Hematopoietic multipotent progenitor cell treated with erythropoietin and hydrocortisone succinate and interleukin-3 and kit ligand, for 8 days (in vitro differentiated cells): Measurements from ENCODE around the gene RASIP1.
"Not testable (repeated sequence)": the region's sequence is repeated elsewhere in the genome, so short reads cannot be mapped to it uniquely, and the experiment has no call there.

Source experiments
- DNase-seq: peaks from one replicate; pipeline ENCODE4 v3.0.0-alpha.2; 2015

Gene RASIP1

GRCh38 chr19:48731452-48731851, 9.0 kb downstream of the RASIP1 start:
- no peak for DNase-seq

GRCh38 chr19:48728911-48729664, 11.3 kb downstream of the RASIP1 start:
- DNase-seq: no peak

DNA sequence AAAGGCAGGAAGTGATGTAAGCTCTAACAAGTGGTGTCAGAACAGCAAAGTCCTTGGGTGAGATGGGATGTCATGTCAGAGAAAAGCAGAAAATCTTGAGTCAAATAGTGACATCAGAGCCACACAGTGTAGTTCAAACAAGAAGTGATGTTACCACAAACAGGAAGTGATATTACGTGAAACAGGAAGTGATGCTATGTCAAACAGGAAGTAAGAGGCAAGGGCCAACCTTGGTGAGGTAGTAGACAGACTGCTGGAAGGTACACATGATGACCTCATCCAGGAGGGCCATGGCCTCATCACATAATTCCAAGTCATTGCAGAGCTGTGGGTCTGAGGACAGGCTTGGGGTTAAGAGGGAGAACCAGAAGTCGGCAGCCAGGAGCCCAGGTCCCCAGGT, 13.9 kb downstream of the RASIP1 start:
- DNase-seq: peak; percentile 38

DNA sequence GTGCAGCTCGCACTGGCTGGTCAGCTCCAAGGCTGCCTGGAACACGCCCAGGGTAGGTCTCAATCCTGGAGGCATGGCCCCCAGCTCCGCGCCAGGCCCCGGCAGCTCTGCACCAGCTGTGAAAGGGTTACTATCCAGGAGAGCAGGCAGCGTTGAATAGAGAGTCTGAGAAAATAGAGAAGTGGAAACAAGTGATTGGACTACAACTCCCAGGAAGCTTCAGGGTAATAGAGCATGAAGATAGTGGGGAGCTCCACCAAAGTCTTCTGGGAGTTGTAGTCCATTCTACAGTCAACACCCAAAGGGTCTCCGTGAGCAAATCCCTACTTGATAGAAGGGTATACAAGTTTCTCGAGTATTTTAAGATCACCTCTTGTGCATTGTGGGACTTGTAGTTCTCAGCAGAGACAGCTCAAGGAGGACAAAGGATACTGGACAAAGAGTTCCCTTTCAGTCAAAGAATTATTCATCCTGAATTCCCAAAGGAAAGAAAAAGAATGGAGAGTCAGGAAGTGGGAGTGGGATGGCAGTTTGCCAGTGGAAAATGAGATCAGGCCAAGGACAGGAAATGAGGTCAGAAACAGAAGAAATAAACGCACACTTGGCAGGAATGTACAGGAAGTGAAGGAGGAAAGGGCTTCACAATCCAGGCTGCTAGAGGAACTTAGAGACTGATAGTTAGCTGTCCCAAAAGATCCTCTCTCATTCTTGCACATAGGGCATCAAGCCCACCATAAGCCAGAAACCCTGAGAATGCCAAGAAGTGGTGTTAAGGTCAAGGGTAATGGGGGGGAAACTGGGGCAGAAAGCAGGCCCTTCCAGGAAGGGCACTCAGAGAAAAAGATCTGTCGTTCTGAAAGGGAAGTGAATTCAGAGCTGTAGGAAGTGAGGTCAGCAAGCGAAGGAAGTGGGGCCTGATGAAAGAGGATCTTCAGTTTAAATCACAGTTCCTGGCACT, 15.3 kb downstream of the RASIP1 start:
- peak; percentile 81 for DNase-seq

- DNase-seq: no peak
Observed at GRCh38 chr19:48722196-48722708, 18.2 kb downstream of the RASIP1 start.

DNA sequence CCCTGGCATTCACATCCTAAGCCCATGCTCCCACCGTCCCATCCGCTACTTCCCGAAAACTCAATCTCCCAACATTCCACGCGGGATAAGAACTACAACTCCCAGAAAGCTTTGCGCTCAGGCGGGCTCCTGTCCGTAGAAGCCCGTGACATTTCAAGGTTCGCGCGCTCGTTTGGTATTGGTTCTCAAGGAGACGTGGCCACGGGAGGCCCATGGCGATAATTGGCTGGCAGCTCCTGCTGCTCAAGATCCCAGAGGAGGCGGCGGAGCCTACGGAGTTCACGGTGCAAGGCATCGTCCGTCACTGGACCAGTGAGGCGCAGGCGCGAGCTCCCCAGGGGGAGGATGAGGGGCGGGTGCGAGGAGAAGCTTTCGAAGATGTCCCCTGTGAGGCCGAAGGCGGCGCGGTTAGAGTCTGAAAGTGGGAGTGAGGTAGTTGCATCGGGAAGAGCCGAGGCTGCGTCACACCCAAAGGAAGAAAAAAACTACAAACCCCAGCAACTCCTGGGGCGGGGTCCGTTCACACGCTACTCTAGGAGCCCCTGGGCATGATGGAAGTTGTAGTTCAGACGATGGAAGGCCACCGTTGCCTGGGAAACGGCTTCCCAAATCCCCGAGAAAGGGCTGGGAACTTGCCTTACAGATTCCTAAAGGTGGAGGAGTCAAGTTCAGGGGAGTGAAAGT, 19.7 kb downstream of the RASIP1 start:
- DNase-seq: peak; percentile 98

GRCh38 chr19:48720251-48720612, 20.2 kb downstream of the RASIP1 start:
- no peak for DNase-seq

GRCh38 chr19:48719263-48720171, 20.9 kb downstream of the RASIP1 start, which contains the start of gene MAMSTR:
MAMSTR (minus strand) TSS chr19:48719725; CDS start chr19:48719031, 694 bp downstream.
- DNase-seq: no peak

GRCh38 chr19:48718711-48719231, 21.6 kb downstream of the RASIP1 start:
- no peak for DNase-seq

DNA sequence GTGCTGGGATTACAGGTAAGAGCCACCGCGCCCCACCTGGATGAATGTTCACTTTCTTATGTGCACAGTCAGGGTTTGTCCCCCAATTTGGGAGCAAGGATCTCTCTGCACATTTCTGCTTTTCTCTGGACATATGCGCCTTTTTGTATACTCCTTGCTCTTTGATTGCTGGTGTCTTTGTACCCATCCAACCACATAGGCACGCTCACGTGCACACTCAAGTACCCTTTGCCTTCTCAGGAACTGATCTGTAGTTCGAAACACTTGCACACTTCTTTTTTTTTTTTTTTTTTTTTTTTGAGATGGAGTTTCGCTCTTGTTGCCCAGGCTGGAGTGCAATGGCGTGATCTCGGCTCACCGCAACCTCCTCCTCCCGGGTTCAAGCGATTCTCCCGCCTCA, 22.3 kb downstream of the RASIP1 start:
- not testable (repeated sequence) for DNase-seq

DNA sequence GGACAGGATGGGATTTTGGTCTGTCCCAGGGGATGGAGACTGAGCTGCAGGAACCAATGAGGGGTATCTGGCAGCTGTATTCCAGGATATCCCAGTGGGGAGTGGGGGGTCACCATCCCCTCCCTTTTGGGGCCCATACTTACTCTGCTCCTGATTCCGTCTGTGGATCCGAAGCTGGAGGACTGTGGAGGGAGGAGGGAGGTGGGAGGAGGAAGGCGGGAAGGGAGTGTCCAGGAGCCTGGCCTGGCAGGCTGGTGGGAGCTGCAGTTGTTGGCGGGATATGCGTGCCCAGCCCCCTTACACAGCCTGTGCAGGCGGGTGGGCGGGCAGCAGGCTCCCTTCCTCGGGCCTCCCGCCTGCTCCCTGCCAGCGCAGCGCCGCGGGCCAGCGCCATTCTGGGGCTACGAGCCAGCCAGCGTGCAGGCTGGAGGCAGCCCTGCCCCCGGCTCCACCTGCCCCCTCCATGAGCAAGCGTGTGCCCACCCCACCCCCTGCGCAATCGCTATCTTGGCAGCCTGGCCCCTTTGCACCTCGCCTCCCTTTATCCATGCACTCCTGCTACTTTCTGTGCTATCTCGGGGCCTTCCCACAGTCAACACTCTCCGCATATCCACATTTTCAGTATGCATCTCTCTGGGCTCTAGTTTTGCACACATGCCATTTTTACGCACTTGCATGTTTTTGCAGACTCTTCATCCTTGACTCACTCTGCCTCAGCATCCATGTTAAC, 23.7 kb downstream of the RASIP1 start:
- DNase-seq: peak; percentile 54

DNA sequence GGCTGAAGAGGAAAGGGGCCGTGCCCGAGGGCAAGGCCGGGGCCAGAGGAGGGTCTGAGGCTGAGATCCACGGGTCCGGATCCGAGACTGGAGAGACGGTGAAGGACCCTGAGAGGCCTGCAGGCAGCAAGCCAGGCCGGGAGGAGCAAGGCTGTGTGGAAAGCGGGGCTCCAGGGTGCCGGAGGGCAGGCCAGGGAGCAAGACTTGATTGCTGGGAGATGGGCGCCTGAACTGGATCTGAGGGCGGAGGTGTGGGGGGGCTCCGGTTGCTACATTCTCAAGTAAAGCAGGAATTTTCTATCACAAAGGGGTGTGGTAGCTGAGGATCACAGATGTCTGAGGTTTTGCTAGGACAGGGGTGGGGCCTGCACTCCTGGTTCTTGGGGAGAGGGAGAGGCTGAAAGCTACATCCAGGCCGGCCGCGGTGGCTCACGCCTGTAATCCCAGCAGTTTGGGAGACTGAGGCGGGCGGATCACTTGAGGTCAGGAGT, 24.7 kb downstream of the RASIP1 start:
- DNase-seq: no peak

DNA sequence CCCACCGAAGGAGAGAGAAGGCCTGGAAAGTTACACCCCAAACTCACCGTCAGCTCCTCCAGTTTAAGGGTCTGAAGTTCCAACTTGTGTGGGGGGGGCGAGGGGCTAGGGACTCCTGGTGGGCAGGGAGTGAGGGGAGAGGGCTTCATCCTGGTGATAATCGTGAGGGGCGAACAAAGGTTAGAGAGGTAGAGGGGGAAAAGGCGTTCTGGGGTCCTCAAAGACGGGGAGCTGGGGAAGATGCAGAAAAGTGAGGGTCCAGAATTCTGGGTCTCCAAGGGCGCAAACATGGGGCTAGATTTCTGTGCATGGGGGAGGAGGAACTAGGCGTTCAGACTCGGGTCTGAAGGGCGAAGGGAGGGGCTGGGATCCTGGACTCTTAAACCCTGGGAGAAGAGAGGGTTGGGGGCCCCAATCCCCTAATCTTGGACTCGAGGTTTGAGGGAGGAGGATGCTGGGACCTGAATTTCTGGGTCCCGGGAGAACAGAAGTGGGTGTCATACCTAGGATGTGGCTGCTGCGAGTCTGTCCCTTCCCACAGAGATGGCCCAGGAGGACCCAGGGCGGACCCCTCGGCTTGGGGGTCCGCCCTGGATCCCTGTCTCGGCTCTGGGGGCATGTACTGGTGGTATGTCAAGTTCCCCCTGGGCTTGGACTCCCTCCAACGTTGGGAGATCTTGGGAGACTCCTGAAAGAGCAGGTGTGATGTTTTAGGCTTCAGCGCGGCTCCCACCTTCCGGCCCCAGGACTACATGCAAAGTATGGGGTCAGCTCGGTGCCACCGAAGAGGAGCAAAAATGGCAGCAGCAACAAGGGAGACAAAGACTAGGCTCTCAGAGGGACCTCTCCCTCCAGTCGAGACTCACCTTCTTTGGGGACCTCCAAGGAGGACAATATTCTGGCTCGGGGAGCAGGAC, 25.4 kb downstream of the RASIP1 start:
- no peak for DNase-seq

GRCh38 chr19:48713864-48714755, 26.3 kb downstream of the RASIP1 start:
- peak; percentile 99 for DNase-seq

DNA sequence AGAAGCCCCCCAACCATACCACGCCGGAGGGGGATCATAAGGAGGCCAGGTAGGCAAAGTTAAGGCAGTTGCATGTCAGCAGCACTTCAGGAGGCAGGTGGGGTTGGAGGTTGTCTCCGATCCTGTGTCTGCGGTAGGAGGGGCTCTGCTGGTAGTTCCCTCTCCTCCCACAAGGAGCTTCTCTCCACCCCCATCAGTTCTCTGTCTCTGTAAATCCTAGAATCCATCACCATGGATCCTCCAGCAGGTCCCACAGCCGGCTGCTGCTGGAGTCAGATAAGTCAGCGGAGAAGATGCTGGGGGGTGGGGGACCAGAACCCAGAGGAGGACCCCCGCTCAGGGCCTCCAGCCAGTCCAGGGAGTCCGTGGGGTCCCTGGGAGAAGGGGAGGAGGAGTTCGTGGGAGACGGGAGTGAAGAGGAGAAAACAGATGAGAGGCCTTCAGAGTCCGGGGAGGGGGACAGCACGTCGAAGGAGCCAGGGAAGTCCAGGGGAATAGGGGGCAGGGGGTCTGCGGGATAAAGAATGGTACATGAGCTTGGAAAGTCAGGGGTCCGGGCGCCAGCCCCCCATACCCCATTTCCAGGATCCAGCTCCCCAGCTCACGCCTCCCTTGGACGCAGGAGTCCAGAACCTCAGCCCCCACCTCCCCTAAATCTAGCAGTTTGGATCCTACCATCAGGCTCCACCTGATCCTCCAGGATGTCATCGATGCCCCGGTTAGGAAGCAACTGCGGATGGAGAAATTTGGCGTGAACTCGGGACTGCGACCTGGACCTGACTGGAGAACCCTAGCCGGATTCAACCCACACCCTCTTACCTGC, 27.2 kb downstream of the RASIP1 start:
- DNase-seq: peak; percentile 34

- DNase-seq: no peak
Observed at GRCh38 chr19:48711106-48711662, 29.2 kb downstream of the RASIP1 start.

DNA sequence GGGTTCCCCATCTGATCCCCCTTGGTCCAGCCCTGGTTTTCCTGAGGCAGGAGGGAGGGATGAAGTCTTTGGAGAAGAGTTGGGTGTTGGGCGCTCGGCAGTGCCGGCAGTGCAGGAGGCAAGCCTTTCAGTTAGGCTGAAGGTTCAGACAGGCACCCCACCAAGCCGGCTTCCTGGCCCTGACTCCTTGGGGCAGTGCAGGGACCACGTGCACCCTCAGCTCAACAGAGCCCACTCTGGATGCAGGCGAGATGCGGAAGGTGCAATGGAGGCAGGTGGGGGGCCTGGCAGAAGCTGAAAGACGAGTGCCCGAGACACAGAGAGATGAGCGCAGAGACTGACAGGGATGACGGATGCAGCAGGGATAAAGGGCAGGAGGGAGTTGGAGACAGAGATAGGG, 31.9 kb downstream of the RASIP1 start:
- no peak for DNase-seq
